DND-41 (cell line): ENCODE measurements around the gene ZSCAN1.

Experiments
- ATAC-seq: fragments of 200-7000 bp; cut with Tn5 transposase; 3 replicates; pipeline ENCODE4 v1.9.1; 2021; ENCODE audit warnings: low read depth; ENCODE audit not compliant: insufficient read depth
- DNase-seq: peaks from one replicate; pipeline ENCODE4 v3.0.0-alpha.2; 2020
- H2AFZ ChIP-seq: 2 replicates; pipeline ENCODE4 v1.6.0; 2012; ENCODE audit warnings: low read depth, low read length
- H3K27ac ChIP-seq: 2 replicates; pipeline ENCODE4 v1.5.1; 2012; ENCODE audit warnings: low read length, inconsistent platforms
- H3K27me3 ChIP-seq: fragments of 200-600 bp; sonication (generic); 2 replicates; pipeline ENCODE4 v1.6.0; 2012; ENCODE audit warnings: low read length, mild to moderate bottlenecking, inconsistent platforms; ENCODE audit not compliant: insufficient read depth, poor library complexity
- H3K36me3 ChIP-seq: 2 replicates; pipeline ENCODE4 v1.5.1; 2012; ENCODE audit warnings: low read length, inconsistent platforms; ENCODE audit not compliant: insufficient read depth
- H3K4me1 ChIP-seq: 2 replicates; pipeline ENCODE4 v1.5.1; 2012; ENCODE audit warnings: mild to moderate bottlenecking, low read length; ENCODE audit not compliant: insufficient read depth
- H3K4me2 ChIP-seq: 2 replicates; pipeline ENCODE4 v1.6.0; 2012; ENCODE audit warnings: mild to moderate bottlenecking, moderate library complexity, low read length, inconsistent platforms; ENCODE audit not compliant: insufficient read depth
- H3K4me3 ChIP-seq, 2 experiments: fragments of 200-600 bp in 1 of 2; shearing (Covaris generic) in 1 of 2; 2 replicates each; pipeline ENCODE4 v1.5.1; 2012 to 2016; ENCODE audit warnings: inconsistent platforms in 2 of 2, low read length in 2 of 2, mild to moderate bottlenecking in 2 of 2, low read depth in 1 of 2, moderate library complexity in 1 of 2
- H3K79me2 ChIP-seq: 2 replicates; pipeline ENCODE4 v1.6.0; 2012; ENCODE audit warnings: low read length, inconsistent platforms; ENCODE audit not compliant: insufficient read depth
- H3K9ac ChIP-seq: 2 replicates; pipeline ENCODE4 v1.6.0; 2012; ENCODE audit warnings: low read depth, mild to moderate bottlenecking, inconsistent platforms, low read length, moderate library complexity
- H3K9me3 ChIP-seq: 2 replicates; pipeline ENCODE4 v1.5.1; 2012; ENCODE audit warnings: low read length, moderate library complexity, mild to moderate bottlenecking, inconsistent platforms; ENCODE audit not compliant: insufficient read depth, severe bottlenecking
- H4K20me1 ChIP-seq: 2 replicates; pipeline ENCODE4 v1.6.0; 2012; ENCODE audit warnings: low read length; ENCODE audit not compliant: insufficient read depth
- EZH2 ChIP-seq: IDR thresholded peaks from 3 replicates; pipeline ENCODE4 v1.6.1; 2012; ENCODE audit warnings: borderline replicate concordance, low read depth, mild to moderate bottlenecking, moderate library complexity, low read length, inconsistent platforms; ENCODE audit not compliant: severe bottlenecking
- TF ChIP-seq, protein P1 (sequence below): IDR thresholded peaks from 2 replicates; pipeline ENCODE4 v1.5.1; 2012; ENCODE audit warnings: borderline replicate concordance, low read length, moderate library complexity, mild to moderate bottlenecking; ENCODE audit not compliant: poor library complexity, severe bottlenecking; ENCODE audit errors: extremely low read depth

The ZSCAN1 gene

DNA sequence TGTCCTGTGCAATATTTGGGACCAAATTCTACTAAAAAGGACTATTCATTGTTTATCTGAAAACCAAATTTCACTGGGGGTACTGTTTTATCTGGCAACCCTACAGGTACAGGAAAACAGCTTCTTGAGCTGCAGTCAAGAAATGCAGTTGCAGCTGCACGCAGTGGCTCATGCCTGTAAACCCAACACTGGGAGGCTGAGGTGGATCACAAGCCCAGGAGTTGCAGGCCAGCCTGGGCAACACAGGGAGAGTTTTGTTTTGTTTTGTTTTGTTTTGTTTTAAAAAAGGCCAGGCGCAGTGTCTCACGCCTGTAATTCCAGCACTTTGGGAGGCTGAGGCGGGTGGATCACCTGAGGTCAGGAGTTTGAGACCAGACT lies 11.6 kb upstream of the ZSCAN1 start:
- Histone ChIP-seq H2AFZ (peak overlapping the region; percentile 69), H3K4me3 (no peak overlapping the region), H3K4me1 (peaks cover 6% of the 10 kb centered on the region; the same call in 1 of the 2 replicates), H3K9me3 (peaks cover 3% of the 10 kb centered on the region), H3K36me3 (no peaks in the 10 kb centered on the region), H4K20me1 (no peaks in the 10 kb centered on the region), H3K79me2 (no peaks in the 10 kb centered on the region), H3K9ac (no peak overlapping the region), H3K27ac (peak overlapping the region; percentile 42; the same call in 1 of the 2 replicates), H3K27me3 (no peaks in the 10 kb centered on the region), H3K4me2 (no peak overlapping the region)
- ATAC-seq (no peak), DNase-seq (no peak)
- no peak for TF ChIP-seq EZH2

DNA sequence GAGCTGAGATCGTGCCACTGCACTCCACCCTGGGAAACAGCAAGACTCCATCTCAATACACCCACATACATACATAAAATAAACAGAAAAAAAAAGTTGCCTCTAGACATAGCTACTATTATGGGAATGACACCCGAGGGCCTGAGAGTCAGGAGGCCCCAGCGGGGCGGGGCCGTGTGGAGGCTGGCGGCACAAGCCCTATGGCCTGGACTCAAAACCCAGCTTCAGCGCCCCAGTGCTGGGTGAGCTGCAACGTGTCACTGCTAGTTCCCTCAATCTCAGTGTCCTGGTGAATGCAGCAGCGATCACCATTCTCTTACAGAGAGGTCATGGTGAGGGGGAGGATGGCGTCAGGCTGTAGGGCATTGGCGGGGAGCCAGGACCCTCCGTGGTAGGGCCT lies 9.2 kb upstream of the ZSCAN1 start:
- H3K4me2 ChIP-seq: no peak overlapping the region
- H3K27ac ChIP-seq: no peak overlapping the region
- no peaks in the 10 kb centered on the region for H3K79me2 ChIP-seq
- H2AFZ ChIP-seq: no peak overlapping the region
- H3K4me3 ChIP-seq: no peak overlapping the region
- DNase-seq (no peak), ATAC-seq (no peak)
- no peaks in the 10 kb centered on the region for H3K27me3 ChIP-seq
- TF ChIP-seq, protein P1, sequence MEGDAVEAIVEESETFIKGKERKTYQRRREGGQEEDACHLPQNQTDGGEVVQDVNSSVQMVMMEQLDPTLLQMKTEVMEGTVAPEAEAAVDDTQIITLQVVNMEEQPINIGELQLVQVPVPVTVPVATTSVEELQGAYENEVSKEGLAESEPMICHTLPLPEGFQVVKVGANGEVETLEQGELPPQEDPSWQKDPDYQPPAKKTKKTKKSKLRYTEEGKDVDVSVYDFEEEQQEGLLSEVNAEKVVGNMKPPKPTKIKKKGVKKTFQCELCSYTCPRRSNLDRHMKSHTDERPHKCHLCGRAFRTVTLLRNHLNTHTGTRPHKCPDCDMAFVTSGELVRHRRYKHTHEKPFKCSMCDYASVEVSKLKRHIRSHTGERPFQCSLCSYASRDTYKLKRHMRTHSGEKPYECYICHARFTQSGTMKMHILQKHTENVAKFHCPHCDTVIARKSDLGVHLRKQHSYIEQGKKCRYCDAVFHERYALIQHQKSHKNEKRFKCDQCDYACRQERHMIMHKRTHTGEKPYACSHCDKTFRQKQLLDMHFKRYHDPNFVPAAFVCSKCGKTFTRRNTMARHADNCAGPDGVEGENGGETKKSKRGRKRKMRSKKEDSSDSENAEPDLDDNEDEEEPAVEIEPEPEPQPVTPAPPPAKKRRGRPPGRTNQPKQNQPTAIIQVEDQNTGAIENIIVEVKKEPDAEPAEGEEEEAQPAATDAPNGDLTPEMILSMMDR: no peak
- no peak for TF ChIP-seq EZH2
- H3K9me3 ChIP-seq: peaks cover 3% of the 10 kb centered on the region
- H3K9ac ChIP-seq: no peak overlapping the region
- H3K4me1 ChIP-seq: peaks cover 6% of the 10 kb centered on the region; the same call in 1 of the 2 replicates
- H3K36me3 ChIP-seq: no peaks in the 10 kb centered on the region
- H4K20me1 ChIP-seq: no peaks in the 10 kb centered on the region

DNA sequence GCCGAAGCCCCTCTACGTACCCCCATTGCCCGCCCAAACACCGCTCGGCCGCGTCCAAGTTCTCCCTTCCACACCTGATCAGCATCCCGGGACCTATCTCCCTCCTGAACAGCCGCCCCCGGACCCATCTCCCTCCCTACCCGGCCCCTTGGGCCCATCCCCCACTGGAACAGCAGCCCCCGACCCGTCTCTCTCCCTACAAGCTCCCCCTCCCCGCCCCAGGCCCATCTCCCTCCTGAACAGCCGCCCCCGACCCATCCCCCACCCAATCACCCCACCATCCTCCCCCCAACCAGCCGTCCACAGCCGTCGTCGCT lies 610 bp downstream of the ZSCAN1 start:
- H3K36me3 ChIP-seq: no peaks in the 10 kb centered on the region
- no peak overlapping the region for H3K9ac ChIP-seq
- DNase-seq: no peak
- no peak overlapping the region for H2AFZ ChIP-seq
- H3K4me1 ChIP-seq: no peaks in the 10 kb centered on the region
- ATAC-seq: no peak
- no peak overlapping the region for H3K4me3 ChIP-seq
- no peaks in the 10 kb centered on the region for H3K79me2 ChIP-seq
- H3K9me3 ChIP-seq: no peaks in the 10 kb centered on the region
- no peak overlapping the region for H3K27ac ChIP-seq
- TF ChIP-seq, protein P1: no peak
- no peak overlapping the region for H3K4me2 ChIP-seq
- H3K27me3 ChIP-seq: no peaks in the 10 kb centered on the region
- H4K20me1 ChIP-seq: no peaks in the 10 kb centered on the region

DNA sequence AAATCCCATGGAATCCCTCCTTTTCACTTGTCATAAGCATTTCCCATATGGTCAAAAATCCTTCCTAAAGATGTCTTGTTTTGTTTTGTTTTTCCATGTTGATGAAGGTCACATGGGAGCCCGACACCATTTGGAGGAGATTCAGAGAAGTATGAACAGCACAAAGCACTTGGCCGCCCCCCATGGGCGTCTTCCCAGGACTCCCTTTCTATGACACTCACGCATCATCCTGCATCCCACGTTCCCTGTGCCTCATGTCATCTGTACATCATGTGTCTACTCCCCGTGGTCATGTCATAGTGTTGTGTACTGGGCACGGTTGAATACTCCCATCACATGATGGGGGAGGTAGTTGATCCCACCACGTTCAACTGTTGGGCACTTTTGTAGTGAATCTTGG lies 2.0 kb downstream of the ZSCAN1 start:
- DNase-seq (no peak), ATAC-seq (no peak)
- Histone ChIP-seq H3K4me1 (no peaks in the 10 kb centered on the region), H3K4me3 (no peak overlapping the region), H3K9ac (no peak overlapping the region), H3K9me3 (no peaks in the 10 kb centered on the region), H2AFZ (no peak overlapping the region), H3K79me2 (no peaks in the 10 kb centered on the region), H3K27me3 (no peaks in the 10 kb centered on the region), H3K4me2 (no peak overlapping the region), H3K36me3 (no peaks in the 10 kb centered on the region), H4K20me1 (no peaks in the 10 kb centered on the region), H3K27ac (no peak overlapping the region)
- no peak for TF ChIP-seq EZH2
- TF ChIP-seq, protein P1: no peak
